A549 (cell line): ENCODE data around the gene SKIC8. TPM values are rescaled to one million over a fixed set of nuclear protein-coding genes. Genes with fewer than 3 reads are reported as not detected.

Experiments
- ATAC-seq, 2 experiments: fragments of 200-7000 bp in 1 of 2; fragments of >200 bp in 1 of 2; cut with Nextera tagmentation in 1 of 2; cut with Tn5 transposase in 1 of 2; 3 replicates each; pipeline versions ENCODE4 v1.8.0 to v1.9.1; 2018 to 2020; ENCODE audit warnings: mild to moderate bottlenecking in 1 of 2, moderate library complexity in 1 of 2
- CTCF ChIA-PET: fragments of 300-600 bp; sonication (Branson Sonifier 250); formaldehyde crosslinking; extraction: SDS; loops from one replicate; lab custom pipeline; 2021; ENCODE audit warnings: antibody characterized with exemption, inconsistent platforms; lab: Yijun Ruan, JAX
- POLR2A ChIA-PET: fragments of 350-600 bp; formaldehyde crosslinking; extraction: SDS; loops from one replicate; lab custom pipeline; 2021; ENCODE audit warnings: antibody characterized with exemption, inconsistent platforms; lab: Yijun Ruan, JAX
- DNase-seq, 2 experiments: peaks; one replicate each; pipeline versions ENCODE4 v3.0.0 to v3.0.0-alpha.2; 2011 to 2016; ENCODE audit warnings: low read depth in 1 of 2, low spot score in 1 of 2
- FAIRE-seq: peaks from 2 replicates; lab custom pipeline; 2011; peaks lifted over from hg19 to GRCh38; lab: Jason Lieb, UNC
- H3K27ac ChIP-seq, 2 experiments: fragments of >200 bp; sonication (Bioruptor Twin); formaldehyde crosslinking; 3 replicates each; pipeline ENCODE4 v1.5.1; 2016 to 2017
- H3K4me1 ChIP-seq: fragments of >200 bp; sonication (Bioruptor Twin); formaldehyde crosslinking; 3 replicates; pipeline ENCODE4 v1.6.1; 2016
- H3K4me2 ChIP-seq: fragments of >200 bp; sonication (Bioruptor Twin); formaldehyde crosslinking; 3 replicates; pipeline ENCODE4 v1.6.1; 2016
- H3K4me3 ChIP-seq: fragments of >200 bp; sonication (Bioruptor Twin); formaldehyde crosslinking; 3 replicates; pipeline ENCODE4 v1.5.1; 2016
- H3K9me3 ChIP-seq: fragments of >200 bp; sonication (Bioruptor Twin); formaldehyde crosslinking; 3 replicates; pipeline ENCODE4 v1.6.1; 2016
- CBX2 ChIP-seq: fragments of 200-600 bp; sonication (generic); IDR thresholded peaks from 2 replicates; pipeline ENCODE4 v1.6.1; 2016; ENCODE audit warnings: low read depth, mild to moderate bottlenecking, borderline replicate concordance
- CEBPB ChIP-seq, 2 experiments: fragments of >200 bp in 1 of 2; sonication (Bioruptor Twin) in 1 of 2; formaldehyde crosslinking in 1 of 2; IDR thresholded peaks; 2 replicates each; pipeline ENCODE4 v1.6.1; 2012 to 2016
- CHD2 ChIP-seq: fragments of 150-350 bp; IDR thresholded peaks from 2 replicates; pipeline ENCODE4 v1.6.1; 2014; ENCODE audit warnings: low read length; ENCODE audit not compliant: partially characterized antibody
- CHD4 ChIP-seq: fragments of 200-600 bp; sonication (generic); IDR thresholded peaks from 2 replicates; pipeline ENCODE4 v1.6.1; 2016; ENCODE audit warnings: antibody characterized with exemption, mild to moderate bottlenecking, borderline replicate concordance
- EHF ChIP-seq: fragments of 250-450 bp; sonication (Bioruptor Pico); IDR thresholded peaks from 2 replicates; pipeline ENCODE4 v1.5.0; 2020; ENCODE audit warnings: mild to moderate bottlenecking
- FOSB ChIP-seq: fragments of 250-450 bp; sonication (Bioruptor Pico); IDR thresholded peaks from 2 replicates; pipeline ENCODE4 v1.5.0; 2020; ENCODE audit warnings: mild to moderate bottlenecking, moderate library complexity
- FOSL2 ChIP-seq, 2 experiments: fragments of 450-650 bp in 1 of 2; fragments of >200 bp in 1 of 2; sonication (Bioruptor Twin) in 1 of 2; formaldehyde crosslinking; IDR thresholded peaks; 2 replicates each; pipeline versions ENCODE4 v1.5.0 to v1.6.1; 2016 to 2020; ENCODE audit warnings: mild to moderate bottlenecking in 1 of 2, moderate library complexity in 1 of 2
- HDAC2 ChIP-seq: fragments of 200-600 bp; sonication (generic); IDR thresholded peaks from 2 replicates; pipeline ENCODE4 v1.6.1; 2016
- HOXA7 ChIP-seq: fragments of 250-450 bp; sonication (Bioruptor Pico); IDR thresholded peaks from 2 replicates; pipeline ENCODE4 v1.5.0; 2020; ENCODE audit warnings: mild to moderate bottlenecking, moderate library complexity
- JUNB ChIP-seq: fragments of >200 bp; sonication (Bioruptor Twin); formaldehyde crosslinking; IDR thresholded peaks from 2 replicates; pipeline ENCODE4 v1.6.1; 2016
- KDM5A ChIP-seq: fragments of 200-600 bp; sonication (generic); IDR thresholded peaks from 2 replicates; pipeline ENCODE4 v1.6.1; 2016; ENCODE audit warnings: antibody characterized with exemption, mild to moderate bottlenecking
- NFE2L2 ChIP-seq: fragments of 150-350 bp; conservative IDR thresholded peaks from 2 replicates; pipeline ENCODE4 v1.6.1; 2014; ENCODE audit warnings: low read length
- NPAS2 ChIP-seq: fragments of 250-450 bp; sonication (Bioruptor Pico); IDR thresholded peaks from 2 replicates; pipeline ENCODE4 v1.8.0; 2022; ENCODE audit warnings: mild to moderate bottlenecking, moderate library complexity, borderline replicate concordance
- NR3C1 ChIP-seq: fragments of >200 bp; sonication (Bioruptor Twin); formaldehyde crosslinking; IDR thresholded peaks from 3 replicates; pipeline ENCODE4 v1.6.1; 2017
- RAD21 ChIP-seq, 2 experiments: fragments of >200 bp in 1 of 2; sonication (Bioruptor Twin) in 1 of 2; formaldehyde crosslinking in 1 of 2; IDR thresholded peaks in 1 of 2; conservative IDR thresholded peaks in 1 of 2; 2 replicates in 1 of 2; 3 replicates in 1 of 2; pipeline ENCODE4 v1.6.1; 2012 to 2018; ENCODE audit warnings: inconsistent platforms in 1 of 2
- RFX5 ChIP-seq: fragments of 450-650 bp; IDR thresholded peaks from 2 replicates; pipeline ENCODE4 v1.7.1; 2014; ENCODE audit warnings: antibody characterized with exemption, mild to moderate bottlenecking, moderate library complexity
- SMC3 ChIP-seq: fragments of >200 bp; sonication (Bioruptor Twin); formaldehyde crosslinking; IDR thresholded peaks from 3 replicates; pipeline ENCODE4 v1.6.1; 2018; ENCODE audit warnings: inconsistent platforms
- ZC3H11A ChIP-seq: fragments of 450-650 bp; IDR thresholded peaks from 2 replicates; pipeline ENCODE4 v1.6.1; 2014; ENCODE audit warnings: antibody characterized with exemption, mild to moderate bottlenecking
- ZNF302 ChIP-seq: fragments of 250-450 bp; sonication (Bioruptor Pico); IDR thresholded peaks from 2 replicates; pipeline ENCODE4 v1.9.0; 2021; ENCODE audit warnings: inconsistent platforms, mild to moderate bottlenecking, moderate library complexity
- WGBS: methylation state at CpG from one replicate; pipeline ENCODE4 v1.1.6; 2017; ENCODE audit errors: missing lambda C conversion rate; 5-methylcytosine and 5-hydroxymethylcytosine counted together
- polyA plus RNA-seq, 4 experiments: library from polyadenylated mRNA; depleted of rRNA in 3 of 4; stranded (reverse); fragments of >200 nt; fragmentation: RNase III in 1 of 4; extraction: RNeasy Plus Mini Kit Qiagen cat#74134 plus additional on column Dnase treatment in 1 of 4; gene quantifications; 2 replicates in 3 of 4; 3 replicates in 1 of 4; pipeline ENCODE4 v1.2.3, GENCODE V29; 2011 to 2017
- TF ChIP-seq, protein P1 (sequence below): IDR thresholded peaks from 2 replicates; pipeline ENCODE4 v1.6.1; 2012; ENCODE audit warnings: low read depth, borderline replicate concordance
- TF ChIP-seq, protein P2 (sequence below): fragments of >200 bp; sonication (Bioruptor Twin); formaldehyde crosslinking; IDR thresholded peaks from 3 replicates; pipeline ENCODE4 v1.6.1; 2016
- TF ChIP-seq, protein P3 (sequence below): fragments of 200-600 bp; sonication (generic); IDR thresholded peaks from 2 replicates; pipeline ENCODE4 v1.6.1; 2016; ENCODE audit warnings: antibody characterized with exemption, mild to moderate bottlenecking, moderate library complexity
- TF ChIP-seq, protein P4 (sequence below): fragments of 150-350 bp; IDR thresholded peaks from 2 replicates; pipeline ENCODE4 v1.6.1; 2014; ENCODE audit warnings: low read depth, mild to moderate bottlenecking, low read length

SKIC8 gene
- polyA plus RNA-seq, 2 of the 4 experiments (the other 2 are of a cell fraction), result 143 to 177 TPM

GRCh38 chr15:78266806-78267205 lies 32.6 kb downstream of the SKIC8 start:
- CTCF ChIA-PET, result interaction anchor here (0.5 to 1.7 kb wide), 4 partner anchors 12 to 214 kb away, joined by 3 to 6 read pairs (median 4); no protein-coding TSS in a partner anchor
- Histone ChIP-seq H3K9me3 (no peaks in the 10 kb centered on the region), H3K4me3 (no peak overlapping the region), H3K4me2 (no peak overlapping the region), H3K27ac (no peak overlapping the region), H3K4me1 (no peaks in the 10 kb centered on the region)
- no peak for DNase-seq
- POLR2A ChIA-PET, result interaction anchor here (1.5 kb wide), 1 partner anchor 33 kb away, joined by 5 read pairs; the partner anchor contains the start of gene SKIC8
- 49% methylated on average over 2 of the region's 2 CpGs for WGBS
- ATAC-seq, result no peak
- FAIRE-seq, result no peak
- TF ChIP-seq, protein P1, sequence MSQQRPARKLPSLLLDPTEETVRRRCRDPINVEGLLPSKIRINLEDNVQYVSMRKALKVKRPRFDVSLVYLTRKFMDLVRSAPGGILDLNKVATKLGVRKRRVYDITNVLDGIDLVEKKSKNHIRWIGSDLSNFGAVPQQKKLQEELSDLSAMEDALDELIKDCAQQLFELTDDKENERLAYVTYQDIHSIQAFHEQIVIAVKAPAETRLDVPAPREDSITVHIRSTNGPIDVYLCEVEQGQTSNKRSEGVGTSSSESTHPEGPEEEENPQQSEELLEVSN, result no peak
- no peak for TF ChIP-seq ZNF302 (CRISPR knock-in tag)
- TF ChIP-seq RAD21 (conservative IDR thresholded peaks at IDR 0.05 in 1 of 2, IDR thresholded peaks at IDR 0.05 in 1 of 2), result no peak
- no peak for TF ChIP-seq CHD4
- no peak for TF ChIP-seq EHF
- TF ChIP-seq, protein P2, sequence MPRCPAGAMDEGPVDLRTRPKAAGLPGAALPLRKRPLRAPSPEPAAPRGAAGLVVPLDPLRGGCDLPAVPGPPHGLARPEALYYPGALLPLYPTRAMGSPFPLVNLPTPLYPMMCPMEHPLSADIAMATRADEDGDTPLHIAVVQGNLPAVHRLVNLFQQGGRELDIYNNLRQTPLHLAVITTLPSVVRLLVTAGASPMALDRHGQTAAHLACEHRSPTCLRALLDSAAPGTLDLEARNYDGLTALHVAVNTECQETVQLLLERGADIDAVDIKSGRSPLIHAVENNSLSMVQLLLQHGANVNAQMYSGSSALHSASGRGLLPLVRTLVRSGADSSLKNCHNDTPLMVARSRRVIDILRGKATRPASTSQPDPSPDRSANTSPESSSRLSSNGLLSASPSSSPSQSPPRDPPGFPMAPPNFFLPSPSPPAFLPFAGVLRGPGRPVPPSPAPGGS, result no peak
- TF ChIP-seq NFE2L2, result no peak
- TF ChIP-seq SMC3, result no peak
- no peak for TF ChIP-seq CEBPB (IDR thresholded peaks at IDR 0.05)
- no peak for TF ChIP-seq FOSB
- no peak for TF ChIP-seq ZC3H11A
- TF ChIP-seq, protein P3, sequence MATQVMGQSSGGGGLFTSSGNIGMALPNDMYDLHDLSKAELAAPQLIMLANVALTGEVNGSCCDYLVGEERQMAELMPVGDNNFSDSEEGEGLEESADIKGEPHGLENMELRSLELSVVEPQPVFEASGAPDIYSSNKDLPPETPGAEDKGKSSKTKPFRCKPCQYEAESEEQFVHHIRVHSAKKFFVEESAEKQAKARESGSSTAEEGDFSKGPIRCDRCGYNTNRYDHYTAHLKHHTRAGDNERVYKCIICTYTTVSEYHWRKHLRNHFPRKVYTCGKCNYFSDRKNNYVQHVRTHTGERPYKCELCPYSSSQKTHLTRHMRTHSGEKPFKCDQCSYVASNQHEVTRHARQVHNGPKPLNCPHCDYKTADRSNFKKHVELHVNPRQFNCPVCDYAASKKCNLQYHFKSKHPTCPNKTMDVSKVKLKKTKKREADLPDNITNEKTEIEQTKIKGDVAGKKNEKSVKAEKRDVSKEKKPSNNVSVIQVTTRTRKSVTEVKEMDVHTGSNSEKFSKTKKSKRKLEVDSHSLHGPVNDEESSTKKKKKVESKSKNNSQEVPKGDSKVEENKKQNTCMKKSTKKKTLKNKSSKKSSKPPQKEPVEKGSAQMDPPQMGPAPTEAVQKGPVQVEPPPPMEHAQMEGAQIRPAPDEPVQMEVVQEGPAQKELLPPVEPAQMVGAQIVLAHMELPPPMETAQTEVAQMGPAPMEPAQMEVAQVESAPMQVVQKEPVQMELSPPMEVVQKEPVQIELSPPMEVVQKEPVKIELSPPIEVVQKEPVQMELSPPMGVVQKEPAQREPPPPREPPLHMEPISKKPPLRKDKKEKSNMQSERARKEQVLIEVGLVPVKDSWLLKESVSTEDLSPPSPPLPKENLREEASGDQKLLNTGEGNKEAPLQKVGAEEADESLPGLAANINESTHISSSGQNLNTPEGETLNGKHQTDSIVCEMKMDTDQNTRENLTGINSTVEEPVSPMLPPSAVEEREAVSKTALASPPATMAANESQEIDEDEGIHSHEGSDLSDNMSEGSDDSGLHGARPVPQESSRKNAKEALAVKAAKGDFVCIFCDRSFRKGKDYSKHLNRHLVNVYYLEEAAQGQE, result no peak
- no peak for TF ChIP-seq HOXA7 (CRISPR knock-in tag)
- TF ChIP-seq HDAC2, result no peak
- TF ChIP-seq NPAS2 (CRISPR knock-in tag), result no peak
- TF ChIP-seq NR3C1, result no peak
- no peak for TF ChIP-seq CHD2
- no peak for TF ChIP-seq CBX2
- TF ChIP-seq RFX5, result no peak
- no peak for TF ChIP-seq KDM5A
- TF ChIP-seq, all 56 proteins: peak for 0

DNA sequence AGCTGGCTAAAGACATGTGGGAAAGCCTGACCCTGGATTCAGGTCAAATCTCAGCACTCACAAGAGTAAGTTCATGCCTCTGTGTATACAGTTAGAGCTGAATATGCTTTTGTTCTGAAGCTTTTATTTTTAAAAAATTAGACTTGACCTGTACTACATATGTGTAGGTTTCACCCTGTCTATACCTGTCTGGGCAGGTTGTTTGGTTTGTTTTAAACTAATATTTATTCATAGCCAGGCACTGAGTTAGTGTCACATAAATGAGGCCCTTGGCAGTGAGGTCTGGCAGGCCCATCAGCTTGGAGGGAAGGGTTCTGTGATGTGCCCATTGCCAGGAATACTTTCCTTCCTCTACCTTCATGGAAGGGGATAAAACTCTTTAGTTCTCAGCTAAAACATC lies 33.2 kb downstream of the SKIC8 start:
- DNase-seq (no peak), FAIRE-seq (no peak)
- Histone ChIP-seq H3K9me3 (no peaks in the 10 kb centered on the region), H3K4me2 (no peak overlapping the region), H3K4me3 (no peak overlapping the region), H3K27ac (no peak overlapping the region), H3K4me1 (no peaks in the 10 kb centered on the region)
- POLR2A ChIA-PET, result interaction anchor here (1.5 kb wide), 1 partner anchor 33 kb away, joined by 5 read pairs; the partner anchor contains the start of gene SKIC8
- TF ChIP-seq ZNF302 (CRISPR knock-in tag) (no peak), JUNB (no peak), FOSL2 (IDR thresholded peaks at IDR 0.05) (no peak), FOSL2 (CRISPR knock-in tag; IDR thresholded peaks at IDR 0.05) (no peak)
- TF ChIP-seq, protein P4, sequence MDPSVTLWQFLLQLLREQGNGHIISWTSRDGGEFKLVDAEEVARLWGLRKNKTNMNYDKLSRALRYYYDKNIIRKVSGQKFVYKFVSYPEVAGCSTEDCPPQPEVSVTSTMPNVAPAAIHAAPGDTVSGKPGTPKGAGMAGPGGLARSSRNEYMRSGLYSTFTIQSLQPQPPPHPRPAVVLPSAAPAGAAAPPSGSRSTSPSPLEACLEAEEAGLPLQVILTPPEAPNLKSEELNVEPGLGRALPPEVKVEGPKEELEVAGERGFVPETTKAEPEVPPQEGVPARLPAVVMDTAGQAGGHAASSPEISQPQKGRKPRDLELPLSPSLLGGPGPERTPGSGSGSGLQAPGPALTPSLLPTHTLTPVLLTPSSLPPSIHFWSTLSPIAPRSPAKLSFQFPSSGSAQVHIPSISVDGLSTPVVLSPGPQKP, result no peak
- TF ChIP-seq, all 56 proteins: peak for 0
- no peak; a peak in 1 of 6 replicates for ATAC-seq
- CTCF ChIA-PET, result interaction anchor here (0.5 to 1.7 kb wide), 7 partner anchors 13 to 215 kb away, joined by 3 to 6 read pairs (median 5); partner anchors contain the start of gene CIB2
